ENCODE measurements around the gene MAIP1. TPM values are rescaled to one million over a fixed set of nuclear protein-coding genes. Genes with fewer than 3 reads are reported as not detected.

The MAIP1 gene
- total RNA-seq, 1 donor from 2014 or later, result 24.9 TPM

Other genes starting within 250 kb of the MAIP1 start
- gene FTCDNL1, start 104.4 kb upstream of the MAIP1 start, total RNA-seq, result 3.0 TPM
- 8.0 TPM for gene C2orf69, start 44.3 kb upstream of the MAIP1 start, total RNA-seq
- 2.7 TPM for gene TYW5, start 91 bp upstream of the MAIP1 start, total RNA-seq

Data from Right ventricle myocardium inferior (tissue), 1 donor.